Upper lobe of right lung (tissue), 1 donor: Measurements from ENCODE around the gene RBPJL. TPM values are rescaled to one million over a fixed set of nuclear protein-coding genes. Genes with fewer than 3 reads are reported as not detected.

Source experiments
- ATAC-seq: fragments of 200-7000 bp; cut with Tn5 transposase; one replicate; pipeline ENCODE4 v1.9.1; 2020; ENCODE audit warnings: mild to moderate bottlenecking, moderate library complexity
- DNase-seq: peaks from one replicate; pipeline ENCODE4 v3.0.0-alpha.2; 2020
- H3K27ac ChIP-seq: fragments of 200-600 bp; one replicate; pipeline ENCODE4 v1.8.0; 2022
- H3K27me3 ChIP-seq: fragments of 200-600 bp; one replicate; pipeline ENCODE4 v1.8.0; 2022; ENCODE audit warnings: mild to moderate bottlenecking
- H3K36me3 ChIP-seq: fragments of 200-600 bp; one replicate; pipeline ENCODE4 v1.8.0; 2022
- H3K4me1 ChIP-seq: fragments of 200-600 bp; one replicate; pipeline ENCODE4 v1.8.0; 2022
- H3K4me3 ChIP-seq: fragments of 200-600 bp; one replicate; pipeline ENCODE4 v1.8.0; 2022; ENCODE audit warnings: mild to moderate bottlenecking
- H3K9me3 ChIP-seq: fragments of 200-600 bp; one replicate; pipeline ENCODE4 v1.8.0; 2022
- CTCF ChIP-seq: fragments of 200-600 bp; IDR thresholded peaks from one replicate; pipeline ENCODE4 v1.8.0; 2022; ENCODE audit warnings: antibody characterized with exemption
- intact Hi-C: fragments of 100-400 bp; cut with DNase I; formaldehyde crosslinking; loops from one replicate; pipeline ENCODE4 v1.11.0; 2022
- total RNA-seq: library from RNA; stranded (reverse); fragmentation: NEBNext Ultra II Directional; extraction: Animal tissue kit (Norgen Biotek cat#: 25700); gene quantifications from one replicate; pipeline ENCODE4 v1.2.1, GENCODE V29; 2021
- donor health status: DM: no; HTN: yes; CAD: no; lungs with severe emphysema.

The RBPJL gene
- total RNA-seq, 1 donor from 2014 or later = not detected

DNA sequence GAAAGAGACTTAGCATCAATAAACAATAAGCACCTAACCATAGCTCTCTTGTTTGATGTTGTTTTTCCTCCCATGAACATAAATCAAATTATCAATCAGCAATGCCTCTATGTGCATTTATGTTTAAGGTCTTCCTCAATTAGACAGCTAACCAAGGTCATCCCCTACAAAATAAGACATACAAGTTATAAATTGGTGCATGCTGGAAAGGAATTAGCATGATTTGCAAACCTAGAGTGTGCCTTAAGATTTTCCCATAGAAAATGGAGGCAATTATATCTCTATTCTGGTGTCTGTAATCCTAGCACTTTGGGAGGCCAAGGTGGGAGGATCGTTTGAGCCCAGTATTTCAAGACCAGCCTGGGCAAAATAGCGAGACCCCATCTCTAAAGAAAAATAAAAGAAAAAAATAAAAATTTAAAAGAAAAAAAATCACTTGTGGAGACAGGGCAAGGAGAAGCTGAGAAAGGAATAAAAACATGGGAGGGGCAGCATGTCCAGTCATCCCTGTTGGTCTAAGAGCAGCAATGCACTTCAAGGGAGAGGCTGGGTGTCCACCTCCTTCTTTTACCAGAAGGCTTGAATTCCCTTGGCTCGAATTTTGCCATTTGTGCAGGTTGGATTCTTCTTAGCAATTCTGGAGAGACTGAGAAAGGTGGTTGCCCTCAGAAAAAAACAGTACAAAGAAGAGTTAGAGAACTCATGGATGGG lies 42.9 kb upstream of the RBPJL start:
- TF ChIP-seq CTCF = no peak
- DNase-seq (no peak), ATAC-seq (no peak)
- H3K4me3 ChIP-seq = no peak overlapping the region
- no peaks in the 10 kb centered on the region for H3K4me1 ChIP-seq
- intact Hi-C loops = no loop called here
- H3K27me3 ChIP-seq = no peaks in the 10 kb centered on the region
- H3K36me3 ChIP-seq = no peaks in the 10 kb centered on the region
- H3K9me3 ChIP-seq = no peaks in the 10 kb centered on the region
- H3K27ac ChIP-seq = no peak overlapping the region

GRCh38 chr20:45266977-45267376 lies 39.7 kb upstream of the RBPJL start:
- no peak for TF ChIP-seq CTCF
- H3K4me3 ChIP-seq = no peak overlapping the region
- intact Hi-C loops = no loop called here
- H3K9me3 ChIP-seq = no peaks in the 10 kb centered on the region
- no peak overlapping the region for H3K27ac ChIP-seq
- H3K27me3 ChIP-seq = no peaks in the 10 kb centered on the region
- no peaks in the 10 kb centered on the region for H3K4me1 ChIP-seq
- no peak for DNase-seq
- no peaks in the 10 kb centered on the region for H3K36me3 ChIP-seq
- ATAC-seq = no peak

- no peak for TF ChIP-seq CTCF
- peak; percentile 47 for ATAC-seq
- intact Hi-C loops = no loop called here
Observed at GRCh38 chr20:45268531-45268930, 38.1 kb upstream of the RBPJL start.

DNA sequence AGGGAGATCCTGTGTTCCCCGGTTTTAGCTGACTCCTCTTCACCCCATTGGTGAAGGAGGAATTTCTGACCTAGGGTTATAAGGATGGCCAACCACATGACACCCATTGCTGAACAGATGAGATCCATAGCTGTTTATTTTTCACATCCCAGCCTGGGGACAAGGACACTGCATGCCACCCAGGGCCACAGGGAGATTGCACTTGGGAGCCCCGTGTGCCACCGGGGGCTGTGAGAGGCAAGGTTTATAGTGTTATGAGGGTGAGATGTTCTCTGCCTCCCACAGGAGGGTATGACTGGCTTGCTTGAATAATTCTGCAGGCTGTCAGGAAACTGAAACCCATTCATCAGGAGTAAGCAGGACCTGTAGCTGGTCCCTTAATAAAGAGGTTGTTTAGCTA lies 37.6 kb upstream of the RBPJL start:
- no peaks in the 10 kb centered on the region for H3K9me3 ChIP-seq
- no peaks in the 10 kb centered on the region for H3K27me3 ChIP-seq
- DNase-seq (no peak), ATAC-seq (no peak)
- H3K27ac ChIP-seq = no peak overlapping the region
- no peak overlapping the region for H3K4me3 ChIP-seq
- intact Hi-C loops = no loop called here
- no peak for TF ChIP-seq CTCF
- H3K36me3 ChIP-seq = no peaks in the 10 kb centered on the region
- no peaks in the 10 kb centered on the region for H3K4me1 ChIP-seq

More at GRCh38 chr20:45268531-45268930, 38.1 kb upstream of the RBPJL start:
- H3K27ac ChIP-seq = no peak overlapping the region
- no peaks in the 10 kb centered on the region for H3K9me3 ChIP-seq
- DNase-seq = no peak
- no peaks in the 10 kb centered on the region for H3K4me1 ChIP-seq
- H3K36me3 ChIP-seq = no peaks in the 10 kb centered on the region
- H3K4me3 ChIP-seq = no peak overlapping the region
- no peaks in the 10 kb centered on the region for H3K27me3 ChIP-seq

GRCh38 chr20:45269754-45270270 lies 36.8 kb upstream of the RBPJL start:
- ATAC-seq (no peak), DNase-seq (no peak)
- Histone ChIP-seq H3K9me3 (no peaks in the 10 kb centered on the region), H3K27ac (no peak overlapping the region), H3K36me3 (no peaks in the 10 kb centered on the region), H3K4me1 (no peaks in the 10 kb centered on the region), H3K27me3 (no peaks in the 10 kb centered on the region), H3K4me3 (no peak overlapping the region)
- TF ChIP-seq CTCF = no peak
- intact Hi-C loops = no loop called here
